Effector CD8-positive, alpha-beta T cell (primary cell): ENCODE results near the gene DNAH3.
"Not testable (repeated sequence)": the region's sequence is repeated elsewhere in the genome, so short reads cannot be mapped to it uniquely, and the experiment has no call there.

Source experiments
- DNase-seq: peaks from one replicate; lab custom pipeline; 2025; lab: John Stamatoyannopoulos, UW
- total RNA-seq, 4 experiments: gene quantifications; one replicate each; lab custom pipeline; 2026; lab: John Stamatoyannopoulos, UW

The DNAH3 gene, protein sequence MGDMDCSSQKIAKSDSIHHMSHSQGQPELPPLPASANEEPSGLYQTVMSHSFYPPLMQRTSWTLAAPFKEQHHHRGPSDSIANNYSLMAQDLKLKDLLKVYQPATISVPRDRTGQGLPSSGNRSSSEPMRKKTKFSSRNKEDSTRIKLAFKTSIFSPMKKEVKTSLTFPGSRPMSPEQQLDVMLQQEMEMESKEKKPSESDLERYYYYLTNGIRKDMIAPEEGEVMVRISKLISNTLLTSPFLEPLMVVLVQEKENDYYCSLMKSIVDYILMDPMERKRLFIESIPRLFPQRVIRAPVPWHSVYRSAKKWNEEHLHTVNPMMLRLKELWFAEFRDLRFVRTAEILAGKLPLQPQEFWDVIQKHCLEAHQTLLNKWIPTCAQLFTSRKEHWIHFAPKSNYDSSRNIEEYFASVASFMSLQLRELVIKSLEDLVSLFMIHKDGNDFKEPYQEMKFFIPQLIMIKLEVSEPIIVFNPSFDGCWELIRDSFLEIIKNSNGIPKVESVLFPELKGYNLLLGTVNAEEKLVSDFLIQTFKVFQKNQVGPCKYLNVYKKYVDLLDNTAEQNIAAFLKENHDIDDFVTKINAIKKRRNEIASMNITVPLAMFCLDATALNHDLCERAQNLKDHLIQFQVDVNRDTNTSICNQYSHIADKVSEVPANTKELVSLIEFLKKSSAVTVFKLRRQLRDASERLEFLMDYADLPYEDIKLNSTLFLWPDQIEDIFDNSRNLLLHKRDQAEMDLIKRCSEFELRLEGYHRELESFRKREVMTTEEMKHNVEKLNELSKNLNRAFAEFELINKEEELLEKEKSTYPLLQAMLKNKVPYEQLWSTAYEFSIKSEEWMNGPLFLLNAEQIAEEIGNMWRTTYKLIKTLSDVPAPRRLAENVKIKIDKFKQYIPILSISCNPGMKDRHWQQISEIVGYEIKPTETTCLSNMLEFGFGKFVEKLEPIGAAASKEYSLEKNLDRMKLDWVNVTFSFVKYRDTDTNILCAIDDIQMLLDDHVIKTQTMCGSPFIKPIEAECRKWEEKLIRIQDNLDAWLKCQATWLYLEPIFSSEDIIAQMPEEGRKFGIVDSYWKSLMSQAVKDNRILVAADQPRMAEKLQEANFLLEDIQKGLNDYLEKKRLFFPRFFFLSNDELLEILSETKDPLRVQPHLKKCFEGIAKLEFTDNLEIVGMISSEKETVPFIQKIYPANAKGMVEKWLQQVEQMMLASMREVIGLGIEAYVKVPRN (N-terminal part only)
- 0 to 0.49 (median 0.19) reads per million in 4 experiments for total RNA-seq

DNA sequence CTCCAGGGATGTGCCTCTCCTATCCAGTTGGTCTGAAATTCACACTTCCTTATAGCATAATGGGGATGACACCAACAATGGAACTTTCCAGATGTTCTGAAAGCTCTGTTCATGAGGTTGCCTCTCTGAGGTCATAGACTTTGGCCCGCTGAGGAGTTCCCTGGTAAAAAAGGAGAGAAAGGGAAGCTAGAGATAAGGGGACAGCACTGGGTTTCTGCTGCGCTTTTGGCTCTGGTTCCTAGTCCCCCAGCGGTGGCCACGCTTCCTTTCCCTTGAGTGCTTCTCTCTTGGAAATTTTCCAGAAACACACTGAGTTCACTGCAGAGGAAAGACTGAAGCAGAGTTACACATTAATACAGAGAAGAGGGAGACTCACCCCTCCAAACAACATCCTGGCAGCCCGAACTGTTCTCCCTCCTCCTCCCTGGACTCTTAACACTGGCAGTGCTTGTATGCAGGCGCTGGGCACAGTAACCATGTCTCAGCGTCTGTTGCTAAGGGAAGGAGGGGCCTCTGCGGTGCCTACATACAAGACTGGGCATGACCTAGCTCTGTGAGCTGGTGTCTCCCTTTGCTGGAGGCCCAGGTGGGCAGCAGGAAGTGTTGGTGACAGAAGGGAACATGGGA, at the start of gene DNAH3:
Gene DNAH3 (minus strand): TSS at position 472 of the 627 bp plus-strand sequence. CDS start 527 bp downstream, outside the sequence.
- no peak for DNase-seq

- no peak for DNase-seq
These were observed 49.1 kb upstream of the DNAH3 start for GRCh38 chr16:21199607-21200218.

DNA sequence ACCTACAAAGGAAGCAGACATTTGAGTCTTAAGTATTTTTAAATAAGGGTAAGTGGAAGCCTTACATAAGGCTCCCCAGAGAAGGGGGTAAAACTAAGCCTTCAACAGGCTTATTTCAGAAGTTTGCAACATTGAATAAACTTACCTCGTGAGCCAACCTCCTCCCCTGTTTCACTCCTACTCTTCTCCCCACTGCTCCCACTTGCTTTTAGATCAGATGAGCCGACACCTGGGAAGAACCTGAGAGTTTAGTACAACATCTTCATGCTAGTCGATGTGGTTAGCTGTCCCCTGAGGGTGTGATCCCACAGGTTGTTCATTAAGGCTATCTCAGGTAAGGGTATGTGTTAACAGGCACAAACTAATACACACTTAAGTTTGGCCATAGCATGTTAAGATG, 47.0 kb upstream of the DNAH3 start:
- DNase-seq: no peak

GRCh38 chr16:21197112-21197511, 46.5 kb upstream of the DNAH3 start:
- DNase-seq: no peak

DNA sequence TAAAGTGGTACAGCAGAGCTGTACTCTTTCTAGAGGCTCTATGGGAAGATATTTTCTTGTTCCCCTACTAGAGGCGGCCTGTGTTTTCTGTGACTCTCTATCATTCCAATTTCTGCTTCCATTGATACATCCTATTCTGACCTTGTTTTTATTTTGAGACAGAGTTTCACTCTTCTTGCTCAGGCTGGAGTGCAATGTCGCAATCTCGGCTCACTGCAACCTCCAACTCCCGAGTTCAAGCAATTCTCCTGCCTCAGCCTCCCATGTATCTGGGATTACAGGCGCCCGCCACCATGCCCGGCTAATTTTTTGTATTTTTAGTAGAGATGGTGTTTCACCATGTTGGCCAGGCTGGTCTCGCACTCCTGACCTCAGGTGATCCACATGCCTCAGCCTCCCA, 44.7 kb upstream of the DNAH3 start:
- not testable (repeated sequence) for DNase-seq

- DNase-seq: no peak
These were observed 44.2 kb upstream of the DNAH3 start for GRCh38 chr16:21194771-21195301.

DNA sequence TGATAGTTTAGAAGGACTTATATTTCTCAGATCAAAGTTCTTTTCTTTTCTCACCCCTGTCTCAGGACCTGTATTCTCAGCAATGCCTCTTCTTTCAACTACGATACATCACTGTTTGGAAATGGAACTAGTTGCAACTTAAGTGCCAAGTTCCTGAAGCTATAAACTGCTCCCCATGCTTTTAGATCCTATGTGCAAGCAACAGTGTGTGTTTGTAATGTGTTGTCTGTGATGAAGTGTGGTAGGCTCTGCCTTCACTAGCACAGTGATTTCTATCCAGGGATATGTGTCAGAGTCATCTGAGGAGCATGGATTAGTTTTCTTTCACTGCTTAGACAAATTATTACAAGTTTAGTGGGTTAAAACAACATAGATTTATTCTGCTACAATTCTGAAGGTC, 42.3 kb upstream of the DNAH3 start:
- DNase-seq: no peak

GRCh38 chr16:21190599-21190998, 40.0 kb upstream of the DNAH3 start:
- DNase-seq: no peak

GRCh38 chr16:21190013-21190412, 39.4 kb upstream of the DNAH3 start:
- no peak for DNase-seq

- DNase-seq: no peak
These were observed 38.7 kb upstream of the DNAH3 start for GRCh38 chr16:21189311-21189710.

- DNase-seq: no peak
These were observed 35.7 kb upstream of the DNAH3 start for GRCh38 chr16:21186326-21186691.

DNA sequence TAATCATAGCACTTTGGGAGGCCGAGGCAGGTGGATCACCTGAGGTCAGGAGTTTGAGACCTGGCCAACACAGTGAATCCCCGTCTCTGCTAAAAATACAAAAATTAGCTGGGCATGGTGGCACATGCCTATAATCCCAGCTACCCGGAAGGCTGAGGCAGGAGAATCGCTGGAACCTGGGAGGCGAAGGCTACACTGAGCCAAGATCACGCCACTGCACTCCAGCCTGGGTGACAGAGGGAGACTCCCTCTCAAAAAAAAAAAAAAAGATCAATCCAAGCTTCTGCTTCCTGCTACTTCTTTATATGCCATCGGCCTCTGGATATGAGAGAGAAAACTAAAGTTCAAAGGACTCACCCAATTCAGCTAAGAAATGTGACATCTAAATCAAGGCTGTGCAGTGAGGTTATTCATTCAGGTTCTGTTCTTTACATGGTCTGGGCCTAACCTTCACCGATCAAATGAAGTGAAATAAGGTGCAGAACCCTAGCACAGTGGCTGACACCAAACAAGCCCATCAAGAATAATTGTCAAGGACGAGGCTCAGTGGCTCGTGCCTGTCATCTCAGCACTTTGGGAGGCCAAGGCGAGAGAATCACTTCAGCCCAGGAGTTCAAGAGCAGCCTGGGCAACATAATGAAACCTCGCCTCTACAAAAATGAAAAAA, 35.1 kb upstream of the DNAH3 start:
- DNase-seq: no peak

GRCh38 chr16:21184834-21185233, 34.2 kb upstream of the DNAH3 start:
- DNase-seq: no peak

DNA sequence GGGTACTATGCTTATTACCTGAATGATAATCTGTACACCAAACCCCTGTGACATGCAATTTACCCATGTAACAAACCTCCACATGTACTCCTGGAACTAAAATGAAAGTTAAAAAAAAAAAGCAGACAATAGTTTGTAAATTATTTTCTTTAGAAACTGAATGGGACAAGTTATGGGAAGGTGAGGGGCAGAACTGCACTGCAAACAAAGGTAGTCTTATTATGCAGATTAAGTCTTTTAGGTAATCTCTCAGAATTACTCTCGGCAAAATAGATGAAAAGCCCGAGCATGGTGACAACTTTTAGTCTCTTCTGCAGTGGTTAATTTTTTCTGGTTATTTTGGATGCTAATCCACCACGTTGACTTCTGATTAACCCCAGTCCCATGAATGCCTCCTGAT, 33.3 kb upstream of the DNAH3 start:
- no peak for DNase-seq

- no peak for DNase-seq
These were observed 29.3 kb upstream of the DNAH3 start for GRCh38 chr16:21179983-21180365.

- no peak for DNase-seq
These were observed 28.7 kb upstream of the DNAH3 start for GRCh38 chr16:21179126-21179982.

- no peak for DNase-seq
These were observed 24.8 kb upstream of the DNAH3 start for GRCh38 chr16:21175397-21175796.

- no peak for DNase-seq
These were observed 22.0 kb upstream of the DNAH3 start for GRCh38 chr16:21172650-21173049.

DNA sequence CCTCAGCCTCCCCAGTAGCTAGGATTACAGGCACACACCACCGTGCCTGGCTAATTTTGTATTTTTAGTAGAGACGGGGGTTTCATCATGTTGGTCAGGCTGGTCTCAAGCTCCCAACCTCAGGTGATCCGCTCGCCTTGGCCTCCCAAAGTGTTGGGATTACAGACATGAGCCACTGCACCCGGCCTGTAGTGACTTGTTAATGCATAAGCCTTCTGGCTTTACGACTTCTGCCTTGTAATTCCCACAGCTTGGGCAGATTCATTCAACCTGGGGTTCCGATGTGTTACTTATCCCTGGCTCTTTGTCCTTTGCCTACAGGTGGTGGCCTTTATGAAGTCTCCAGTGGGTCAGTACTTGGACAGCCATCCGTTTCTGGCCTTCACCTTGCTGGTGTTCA, 19.5 kb upstream of the DNAH3 start:
- not testable (repeated sequence) for DNase-seq
